Measurements from ENCODE around the gene SCGN.

GRCh38 chr6:25703005-25703404 is 51.0 kb downstream of the SCGN start:
- TF ChIP-seq GATA2 (IDR thresholded peaks at IDR 0.05; ENCODE audit: low read depth, low read length), result no peak
- no peak for TF ChIP-seq GATA3 (IDR thresholded peaks at IDR 0.05; ENCODE audit: low read depth, low read length)
